Urothelium cell line (cell line): ENCODE measurements around the gene COQ5.

Source experiments
- DNase-seq: peaks from one replicate; pipeline ENCODE4 v3.0.0; 2011; ENCODE audit warnings: low spot score, mixed read lengths
- FAIRE-seq: peaks from 2 replicates; lab custom pipeline; 2011; peaks lifted over from hg19 to GRCh38; lab: Jason Lieb, UNC

COQ5 gene

GRCh38 chr12:120460157-120460556, 68.8 kb downstream of the COQ5 start:
- no peak for DNase-seq
- FAIRE-seq, result no peak

GRCh38 chr12:120457133-120457532, 71.8 kb downstream of the COQ5 start:
- DNase-seq (no peak), FAIRE-seq (no peak)

- no peak for DNase-seq
- FAIRE-seq, result no peak
Observed at GRCh38 chr12:120455302-120455701, 73.7 kb downstream of the COQ5 start.

GRCh38 chr12:120453977-120454376, 75.0 kb downstream of the COQ5 start:
- FAIRE-seq (no peak), DNase-seq (no peak)
